Esophagus squamous epithelium (tissue), 5 donors: ENCODE results near the gene ZNF502. TPM values are rescaled to one million over a fixed set of nuclear protein-coding genes. Genes with fewer than 3 reads are reported as not detected.
A peak's percentile ranks its signal among the peaks of the same experiment; 100 is the strongest.

ENCODE experiments used
- DNase-seq: peaks from one replicate; lab custom pipeline; 2025; lab: John Stamatoyannopoulos, UW
- H3K27ac ChIP-seq, 4 donors: fragments of 200-600 bp; sonication (generic); one replicate each; pipeline ENCODE4 v1.5.1; 2016 to 2019; ENCODE audit warnings: mild to moderate bottlenecking in 1 of 4
- H3K27me3 ChIP-seq, 4 donors: fragments of 200-600 bp; sonication (generic); 1 replicate in 3 of 4; 2 replicates in 1 of 4; pipeline versions ENCODE4 v1.5.1 to v1.6.0; 2017 to 2021; ENCODE audit warnings: antibody characterized with exemption in 1 of 4
- H3K36me3 ChIP-seq, 3 donors: fragments of 200-600 bp; sonication (generic); one replicate each; pipeline ENCODE4 v1.5.1; 2016 to 2019
- H3K4me1 ChIP-seq, 3 donors: fragments of 200-600 bp; sonication (generic); one replicate each; pipeline ENCODE4 v1.5.1; 2017 to 2019
- H3K4me3 ChIP-seq, 4 donors: fragments of 200-600 bp; sonication (generic); 1 replicate in 3 of 4; 2 replicates in 1 of 4; pipeline ENCODE4 v1.5.1; 2016 to 2019; ENCODE audit warnings: mild to moderate bottlenecking in 2 of 4, moderate library complexity in 1 of 4
- H3K9me3 ChIP-seq, 3 donors: fragments of 200-600 bp; sonication (generic); one replicate each; pipeline ENCODE4 v1.5.1; 2016 to 2019
- CTCF ChIP-seq, 6 experiments: fragments of 450-650 bp in 4 of 6; fragments of 200-600 bp in 2 of 6; sonication (generic) in 2 of 6; IDR thresholded peaks; one replicate each; pipeline ENCODE4 v1.5.1; 2016 to 2019; ENCODE audit warnings: antibody characterized with exemption in 6 of 6, mild to moderate bottlenecking in 4 of 6, moderate library complexity in 4 of 6
- POLR2A ChIP-seq, 4 donors: fragments of 450-650 bp; IDR thresholded peaks; one replicate each; pipeline ENCODE4 v1.6.1; 2017; ENCODE audit warnings: antibody characterized with exemption in 4 of 4, mild to moderate bottlenecking in 4 of 4, moderate library complexity in 3 of 4
- WGBS, 2 donors: methylation state at CpG; one replicate each; pipeline ENCODE4 v1.1.5; 2018; 5-methylcytosine and 5-hydroxymethylcytosine counted together
- intact Hi-C: fragments of 100-400 bp; cut with DNase I; formaldehyde crosslinking; loops from one replicate; pipeline ENCODE4 v1.15.0; 2022
- total RNA-seq, 4 donors: library from RNA; depleted of rRNA; stranded (reverse); fragments of >200 nt; gene quantifications; one replicate each; pipeline ENCODE4 v1.1.0, GENCODE V29; 2016
- donor health status: DM: yes; HTN: yes; CAD: no.

Gene ZNF502
- total RNA-seq, 4 donors from 2014 or later, result 1.7 to 7.2 (median 2.6) TPM

DNA sequence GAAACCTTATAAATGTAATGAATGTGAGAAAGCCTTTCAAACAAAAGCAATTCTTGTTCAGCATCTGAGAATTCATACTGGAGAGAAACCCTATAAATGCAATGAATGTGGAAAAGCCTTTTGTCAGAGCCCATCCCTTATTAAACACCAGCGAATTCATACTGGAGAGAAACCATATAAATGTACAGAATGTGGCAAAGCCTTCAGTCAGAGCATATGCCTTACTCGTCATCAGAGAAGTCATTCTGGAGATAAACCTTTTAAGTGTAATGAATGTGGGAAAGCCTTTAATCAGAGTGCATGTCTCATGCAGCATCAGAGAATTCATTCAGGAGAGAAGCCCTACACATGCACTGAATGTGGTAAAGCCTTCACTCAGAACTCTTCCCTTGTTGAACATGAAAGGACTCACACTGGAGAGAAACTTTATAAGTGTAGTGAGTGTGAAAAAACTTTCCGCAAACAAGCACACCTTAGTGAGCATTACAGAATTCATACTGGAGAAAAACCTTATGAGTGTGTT lies 22.2 kb downstream of the ZNF502 start:
- intact Hi-C loops, result no loop called here
- no peak for TF ChIP-seq POLR2A (IDR thresholded peaks at IDR 0.05)
- no peak for TF ChIP-seq CTCF (IDR thresholded peaks at IDR 0.05)
- Histone ChIP-seq H3K9me3 (peaks cover 0 to 90% (median 66%) of the 10 kb centered on the region in 3 donors), H3K4me3 (no peak overlapping the region), H3K4me1 (peaks cover 0 to 8% (median 0%) of the 10 kb centered on the region in 3 donors), H3K27me3 (no peaks in the 10 kb centered on the region), H3K36me3 (peaks cover 0 to 52% (median 0%) of the 10 kb centered on the region in 3 donors), H3K27ac (no peak overlapping the region)
- DNase-seq, result no peak
- WGBS, 2 donors, result 85 to 86% methylated on average over 3 of the region's 3 CpGs

DNA sequence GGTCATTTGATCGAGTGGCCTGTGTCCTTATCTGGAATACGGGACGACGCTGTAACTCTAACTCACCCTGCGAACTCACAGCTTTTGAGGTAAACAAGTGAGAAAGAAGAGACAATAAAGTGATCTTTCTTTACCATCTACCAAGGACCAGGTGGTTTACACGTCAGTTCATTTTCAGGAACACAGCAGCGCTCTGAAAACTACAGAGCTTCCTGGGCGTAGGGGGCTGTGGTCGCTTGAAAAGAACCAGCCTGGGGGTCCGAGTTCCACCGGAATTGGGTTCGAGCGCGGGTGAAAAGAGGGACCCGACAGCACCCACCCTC lies 48.6 kb downstream of the ZNF502 start:
- intact Hi-C loops, result no loop called here
- TF ChIP-seq CTCF (IDR thresholded peaks at IDR 0.05) (no peak), POLR2A (IDR thresholded peaks at IDR 0.05) (no peak)
- H3K27ac ChIP-seq, result peak overlapping the region; percentile 85 to 90 (median 86)
- 7 to 27% methylated on average over 4 to 15 of the region's 15 CpGs for WGBS, 2 donors
- peaks cover 6 to 25% (median 17%) of the 10 kb centered on the region in 3 donors for H3K4me1 ChIP-seq
- H3K4me3 ChIP-seq, result peak overlapping the region; percentile 80 to 89 (median 86)
- DNase-seq, result no peak
- no peaks in the 10 kb centered on the region for H3K27me3 ChIP-seq
- peaks cover 0 to 21% (median 5%) of the 10 kb centered on the region in 3 donors for H3K9me3 ChIP-seq
- peaks cover 0 to 27% (median 0%) of the 10 kb centered on the region in 3 donors for H3K36me3 ChIP-seq

DNA sequence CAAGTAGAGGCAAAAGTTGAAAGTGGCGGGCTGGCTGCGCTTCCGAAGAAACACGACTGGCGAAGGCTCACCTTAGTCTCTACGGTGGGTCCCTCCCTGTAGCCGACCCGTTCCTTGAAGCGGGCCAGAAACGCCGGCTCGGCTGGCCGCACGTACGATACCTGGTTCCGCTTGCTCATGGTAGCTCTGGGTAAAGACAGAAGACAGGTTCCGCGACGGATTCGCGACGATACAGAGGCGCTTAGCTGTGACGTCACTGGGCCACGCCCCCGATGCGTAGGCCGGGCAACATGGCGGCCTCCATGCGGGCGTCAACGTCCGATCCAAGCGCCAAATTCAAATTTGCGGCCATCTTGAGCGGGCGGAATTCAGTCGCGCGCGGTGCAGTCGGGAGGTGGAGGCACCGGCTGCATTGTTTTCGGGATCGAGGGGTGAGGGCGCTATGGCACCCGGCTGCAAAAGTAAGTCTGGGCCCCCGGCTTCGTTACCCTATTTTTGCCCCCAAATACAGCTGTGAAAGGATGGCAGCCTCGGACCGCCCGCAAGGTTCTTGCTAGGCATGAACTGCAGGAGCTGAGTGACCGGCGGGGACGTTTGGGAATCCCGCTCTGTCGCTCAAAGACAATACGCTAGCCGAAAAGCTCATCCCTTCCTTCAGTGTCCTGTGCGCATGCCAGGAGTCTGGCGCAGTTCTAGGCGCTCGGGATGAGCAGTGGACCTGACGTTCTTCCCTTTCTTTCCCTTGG lies 49.1 kb downstream of the ZNF502 start, which contains the start of the genes KIAA1143 and KIF15:
Gene KIAA1143 (minus strand): TSS at position 196 of the 746 bp plus-strand sequence. CDS start 17 bp downstream, at position 179.
Gene KIF15 (plus strand): TSS at position 371 of the 746 bp plus-strand sequence. CDS start 72 bp downstream, at position 443.
- peak within 1 kb of the TSS; percentile 80 to 89 (median 86) for H3K4me3 ChIP-seq
- H3K9me3 ChIP-seq, result peaks cover 0 to 18% (median 5%) of the 10 kb centered on the region in 3 donors
- intact Hi-C loops, result no loop called here
- peaks cover 6 to 25% (median 17%) of the 10 kb centered on the region in 3 donors for H3K4me1 ChIP-seq
- peak; percentile 77 for DNase-seq
- peak within 1 kb of the TSS; percentile 85 to 90 (median 86) for H3K27ac ChIP-seq
- WGBS, 2 donors, result 0% methylated on average over 9 to 32 of the region's 64 CpGs
- TF ChIP-seq CTCF (IDR thresholded peaks at IDR 0.05) (peak in 2 of 6 experiments; percentile 7 to 27), POLR2A (IDR thresholded peaks at IDR 0.05) (peak in 3 of 4 donors; percentile 33 to 68 (median 63))
- H3K36me3 ChIP-seq, result peaks cover 0 to 22% (median 0%) of the 10 kb centered on the region in 3 donors
- no peaks in the 10 kb centered on the region for H3K27me3 ChIP-seq

- 2 to 4% methylated on average over 9 of the region's 9 CpGs for WGBS, 2 donors
- no peak for DNase-seq
- intact Hi-C loops, result no loop called here
- H3K27me3 ChIP-seq, result no peaks in the 10 kb centered on the region
- peaks cover 6 to 25% (median 17%) of the 10 kb centered on the region in 3 donors for H3K4me1 ChIP-seq
- peak overlapping the region; percentile 85 to 90 (median 86) for H3K27ac ChIP-seq
- peak overlapping the region; percentile 80 to 89 (median 86) for H3K4me3 ChIP-seq
- H3K36me3 ChIP-seq, result peaks cover 0 to 18% (median 0%) of the 10 kb centered on the region in 3 donors
- TF ChIP-seq POLR2A (IDR thresholded peaks at IDR 0.05) (no peak), CTCF (IDR thresholded peaks at IDR 0.05) (no peak)
- peaks cover 0 to 18% (median 5%) of the 10 kb centered on the region in 3 donors for H3K9me3 ChIP-seq
These were observed 49.8 kb downstream of the ZNF502 start for GRCh38 chr3:44762170-44762677.
